Breast epithelium (tissue), 3 donors: ENCODE measurements around the gene USP10.

ENCODE experiments used
- CTCF ChIP-seq, 3 donors: fragments of 450-650 bp; IDR thresholded peaks; one replicate each; pipeline ENCODE4 v1.5.1; 2016 to 2017; ENCODE audit warnings: antibody characterized with exemption in 3 of 3, mild to moderate bottlenecking in 3 of 3, moderate library complexity in 3 of 3
- POLR2A ChIP-seq: fragments of 450-650 bp; IDR thresholded peaks from one replicate; pipeline ENCODE4 v1.6.1; 2016; ENCODE audit warnings: antibody characterized with exemption, mild to moderate bottlenecking, moderate library complexity

GRCh38 chr16:84808826-84809225, 109.0 kb downstream of the USP10 start:
- no peak for TF ChIP-seq CTCF (IDR thresholded peaks at IDR 0.05)
- TF ChIP-seq POLR2A, result no peak
